HK-2 (cell line): ENCODE data around the gene TEDC1.

Source experiments
- DNase-seq: peaks from one replicate; pipeline ENCODE4 v3.0.0-alpha.2; 2018; ENCODE audit not compliant: unreplicated experiment

TEDC1 gene

GRCh38 chr14:105458010-105458409 lies 33.0 kb upstream of the TEDC1 start:
- no peak for DNase-seq

GRCh38 chr14:105458571-105458970 lies 32.5 kb upstream of the TEDC1 start:
- DNase-seq: no peak

GRCh38 chr14:105460116-105460515 lies 30.9 kb upstream of the TEDC1 start:
- DNase-seq: no peak

DNA sequence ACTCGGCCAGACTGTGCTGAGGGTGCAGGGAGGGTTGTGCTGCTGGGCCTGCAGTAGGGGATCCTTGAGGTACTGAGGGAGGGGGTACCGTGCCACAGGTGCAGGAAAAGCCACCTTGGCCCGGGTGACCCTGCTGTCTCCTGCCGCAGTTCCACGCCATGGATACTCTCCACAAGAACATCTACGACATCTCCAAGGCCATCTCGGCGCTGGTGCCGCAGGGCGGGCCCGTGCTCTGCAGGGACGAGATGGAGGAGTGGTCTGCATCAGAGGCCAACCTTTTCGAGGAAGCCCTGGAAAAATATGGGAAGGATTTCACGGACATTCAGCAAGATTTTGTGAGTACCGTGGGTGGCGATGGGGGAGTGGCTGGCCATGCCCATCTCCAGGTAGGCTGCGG lies 30.4 kb upstream of the TEDC1 start:
- no peak for DNase-seq

DNA sequence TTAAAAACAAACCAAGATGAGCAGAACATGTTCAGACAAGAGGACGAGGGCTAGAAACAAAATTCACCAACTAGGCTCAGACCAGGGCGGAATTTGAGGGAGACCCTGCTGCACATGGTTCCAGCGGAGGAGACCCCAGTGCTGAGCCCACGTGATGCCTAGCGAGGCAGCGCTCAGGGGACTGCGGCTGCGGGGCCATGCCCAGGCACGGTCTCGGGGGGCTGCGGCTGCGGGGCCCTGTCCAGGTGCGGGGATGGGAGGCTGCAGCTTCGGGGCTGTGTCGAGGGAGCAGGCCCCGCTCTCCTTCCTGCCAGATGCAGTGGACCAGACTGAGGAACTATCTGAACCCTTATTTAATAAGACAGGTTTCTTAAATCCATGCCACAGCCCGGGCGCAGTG lies 29.1 kb upstream of the TEDC1 start:
- DNase-seq: no peak

- DNase-seq: no peak
These were observed 26.5 kb upstream of the TEDC1 start for GRCh38 chr14:105464501-105464900.

GRCh38 chr14:105465209-105466031 lies 25.6 kb upstream of the TEDC1 start:
- peak; percentile 74 for DNase-seq

GRCh38 chr14:105466531-105467248 lies 24.4 kb upstream of the TEDC1 start:
- no peak for DNase-seq

- no peak for DNase-seq
These were observed 23.7 kb upstream of the TEDC1 start for GRCh38 chr14:105467249-105467941.

- DNase-seq: no peak
These were observed 23.0 kb upstream of the TEDC1 start for GRCh38 chr14:105467942-105468471.

DNA sequence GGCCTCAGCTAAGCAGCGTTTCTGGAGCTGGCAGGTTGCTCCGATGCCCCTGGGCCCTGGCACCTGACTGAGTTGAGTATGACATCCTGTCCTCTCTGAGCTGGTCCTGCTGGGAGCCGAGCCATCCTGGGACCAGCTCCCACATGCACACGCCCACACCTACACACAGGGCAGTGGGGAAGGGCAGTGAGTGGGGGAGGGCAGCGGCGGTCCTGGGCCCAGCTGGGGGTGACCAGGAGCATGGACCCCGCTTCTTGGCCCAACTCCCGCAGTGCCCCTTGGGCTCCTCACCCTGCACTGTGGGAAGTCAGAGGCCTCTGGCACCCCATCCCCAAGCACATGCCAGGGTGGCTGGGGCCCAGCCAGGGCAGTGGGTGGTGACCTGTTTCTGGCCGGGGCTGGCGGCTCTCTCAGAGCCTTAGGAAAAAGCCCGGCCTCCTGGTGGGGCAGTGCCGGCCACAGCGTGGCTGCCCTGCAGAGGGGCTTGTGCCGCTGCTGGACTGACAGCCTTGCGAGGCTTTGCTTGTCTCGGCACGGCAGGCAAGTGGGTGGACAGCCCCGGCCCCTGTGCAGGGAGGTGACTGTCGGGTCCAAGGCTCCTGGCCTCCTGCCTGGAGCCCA lies 22.3 kb upstream of the TEDC1 start:
- DNase-seq: no peak

DNA sequence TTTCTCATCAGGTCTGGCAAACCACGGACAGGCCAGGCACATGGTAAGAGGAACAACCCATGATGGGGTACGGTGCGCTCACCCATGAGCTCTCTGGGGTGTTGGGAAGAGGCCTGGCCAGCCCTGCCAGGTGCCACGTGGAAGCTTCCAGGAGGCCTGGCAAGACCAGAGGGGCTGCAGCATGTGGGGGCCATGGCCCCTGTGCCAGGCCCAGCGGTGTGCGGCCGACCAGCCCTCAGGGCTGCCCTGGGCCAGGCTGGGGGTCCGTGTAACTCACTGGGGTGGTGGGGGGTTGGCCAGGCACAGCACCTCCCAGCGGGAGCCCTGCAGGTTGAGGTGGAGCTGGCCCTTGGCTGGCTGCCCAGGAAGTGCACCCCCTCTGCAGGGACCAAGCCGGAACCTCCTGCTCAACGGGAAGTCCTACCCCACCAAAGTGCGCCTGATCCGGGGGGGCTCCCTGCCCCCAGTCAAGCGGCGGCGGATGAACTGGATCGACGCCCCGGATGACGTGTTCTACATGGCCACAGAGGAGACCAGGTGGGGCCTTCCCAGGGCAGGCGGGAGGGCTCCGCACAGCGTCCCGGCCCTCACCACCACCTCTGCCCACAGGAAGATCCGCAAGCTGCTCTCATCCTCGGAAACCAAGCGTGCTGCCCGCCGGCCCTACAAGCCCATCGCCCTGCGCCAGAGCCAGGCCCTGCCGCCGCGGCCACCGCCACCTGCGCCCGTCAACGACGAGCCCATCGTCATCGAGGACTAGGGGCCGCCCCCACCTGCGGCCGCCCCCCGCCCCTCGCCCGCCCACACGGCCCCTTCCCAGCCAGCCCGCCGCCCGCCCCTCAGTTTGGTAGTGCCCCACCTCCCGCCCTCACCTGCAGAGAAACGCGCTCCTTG lies 21.3 kb upstream of the TEDC1 start:
- DNase-seq: no peak

DNA sequence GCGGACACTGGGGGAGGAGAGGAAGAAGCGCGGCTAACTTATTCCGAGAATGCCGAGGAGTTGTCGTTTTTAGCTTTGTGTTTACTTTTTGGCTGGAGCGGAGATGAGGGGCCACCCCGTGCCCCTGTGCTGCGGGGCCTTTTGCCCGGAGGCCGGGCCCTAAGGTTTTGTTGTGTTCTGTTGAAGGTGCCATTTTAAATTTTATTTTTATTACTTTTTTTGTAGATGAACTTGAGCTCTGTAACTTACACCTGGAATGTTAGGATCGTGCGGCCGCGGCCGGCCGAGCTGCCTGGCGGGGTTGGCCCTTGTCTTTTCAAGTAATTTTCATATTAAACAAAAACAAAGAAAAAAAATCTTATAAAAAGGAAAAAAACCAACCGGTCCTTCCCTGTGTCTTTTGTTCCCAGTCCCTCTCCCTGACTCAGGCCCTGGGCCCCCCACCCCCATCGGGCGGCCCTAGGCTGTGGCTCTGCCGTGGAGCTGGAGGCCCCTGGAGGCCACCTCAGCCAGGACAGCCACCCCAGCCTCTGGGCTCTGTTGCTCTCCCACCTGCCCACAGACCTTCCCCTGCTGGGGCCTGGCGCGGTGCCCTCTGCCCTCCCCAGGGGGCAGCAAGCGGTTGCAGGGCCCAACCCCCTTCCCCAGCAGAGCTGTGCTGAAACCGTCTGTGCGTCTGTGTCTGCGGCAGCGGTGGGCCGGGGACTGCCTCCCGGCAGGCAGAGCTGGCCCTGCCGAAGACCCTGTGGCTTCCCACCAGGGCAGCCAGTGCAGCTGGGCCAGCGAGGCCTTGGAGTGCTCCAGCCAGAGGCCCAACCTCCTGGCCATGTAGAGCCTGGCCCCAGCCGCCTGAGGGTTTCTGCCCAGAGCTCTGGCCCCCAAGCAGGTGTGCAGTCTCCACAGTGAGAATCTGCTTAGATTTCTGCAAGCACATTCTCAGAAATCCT lies 20.4 kb upstream of the TEDC1 start:
- DNase-seq: no peak

DNA sequence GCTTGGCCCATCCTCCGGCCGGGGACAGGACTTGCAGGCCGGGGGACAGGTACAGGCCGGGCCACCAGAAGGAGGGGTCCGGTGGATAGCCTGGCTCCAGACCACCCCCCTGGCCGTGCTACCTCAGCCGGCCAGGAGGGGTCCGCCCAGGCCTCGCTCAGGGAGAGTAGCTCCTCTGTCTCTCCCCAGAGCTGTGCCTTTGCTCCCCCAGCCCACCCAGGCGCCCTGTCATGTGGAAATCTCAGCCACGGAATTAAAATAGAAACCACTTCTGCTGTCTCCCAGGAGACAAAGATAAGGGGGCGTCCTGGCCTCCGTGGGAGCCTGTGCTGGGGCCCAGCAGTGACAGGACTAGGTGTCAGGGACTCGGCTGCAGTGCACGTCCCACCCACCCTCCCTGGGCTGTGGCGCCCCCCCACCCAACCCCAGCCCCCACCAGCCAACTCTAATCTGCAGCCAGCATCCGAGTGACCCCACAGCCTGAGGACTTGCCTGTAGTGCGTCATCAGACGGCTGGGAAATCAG lies 19.7 kb upstream of the TEDC1 start:
- DNase-seq: no peak

GRCh38 chr14:105471823-105472485 lies 19.1 kb upstream of the TEDC1 start:
- no peak for DNase-seq

GRCh38 chr14:105472486-105472991 lies 18.5 kb upstream of the TEDC1 start:
- no peak for DNase-seq

DNA sequence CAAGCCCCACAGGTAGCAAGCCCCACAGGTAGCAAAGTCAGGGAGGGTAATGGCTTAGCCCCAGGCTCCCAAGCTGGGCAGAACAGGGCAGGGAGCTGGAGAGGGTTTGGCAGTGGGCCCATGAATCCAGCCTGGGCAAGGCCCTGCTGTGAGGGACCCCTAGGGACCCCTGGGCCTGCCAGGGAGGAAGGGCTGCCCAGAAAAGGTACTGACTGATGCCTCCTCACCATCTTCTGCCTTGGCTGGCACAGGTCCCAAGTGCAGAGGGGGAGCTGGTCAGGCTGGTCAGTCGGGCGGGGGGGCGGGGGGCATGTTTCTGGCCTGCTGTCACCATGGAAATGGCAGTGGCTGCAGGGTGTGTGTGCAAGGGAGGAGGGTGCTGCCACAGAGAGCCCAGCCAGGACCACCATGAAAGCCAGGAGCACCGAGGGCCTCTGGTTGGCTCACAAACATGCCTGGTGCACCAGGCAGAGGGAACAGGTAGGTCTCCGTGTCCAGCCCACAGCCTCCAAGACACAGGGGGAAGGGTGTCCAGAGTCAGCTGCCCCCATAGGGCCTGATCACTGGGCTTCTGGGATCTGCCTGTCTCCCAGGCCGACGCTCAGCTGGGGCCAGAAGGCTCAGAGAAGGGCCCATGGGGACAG lies 17.9 kb upstream of the TEDC1 start:
- DNase-seq: no peak
